Measurements from ENCODE around the gene ZNF598.
A peak's percentile ranks its signal among the peaks of the same experiment; 100 is the strongest.

The ZNF598 gene

DNA sequence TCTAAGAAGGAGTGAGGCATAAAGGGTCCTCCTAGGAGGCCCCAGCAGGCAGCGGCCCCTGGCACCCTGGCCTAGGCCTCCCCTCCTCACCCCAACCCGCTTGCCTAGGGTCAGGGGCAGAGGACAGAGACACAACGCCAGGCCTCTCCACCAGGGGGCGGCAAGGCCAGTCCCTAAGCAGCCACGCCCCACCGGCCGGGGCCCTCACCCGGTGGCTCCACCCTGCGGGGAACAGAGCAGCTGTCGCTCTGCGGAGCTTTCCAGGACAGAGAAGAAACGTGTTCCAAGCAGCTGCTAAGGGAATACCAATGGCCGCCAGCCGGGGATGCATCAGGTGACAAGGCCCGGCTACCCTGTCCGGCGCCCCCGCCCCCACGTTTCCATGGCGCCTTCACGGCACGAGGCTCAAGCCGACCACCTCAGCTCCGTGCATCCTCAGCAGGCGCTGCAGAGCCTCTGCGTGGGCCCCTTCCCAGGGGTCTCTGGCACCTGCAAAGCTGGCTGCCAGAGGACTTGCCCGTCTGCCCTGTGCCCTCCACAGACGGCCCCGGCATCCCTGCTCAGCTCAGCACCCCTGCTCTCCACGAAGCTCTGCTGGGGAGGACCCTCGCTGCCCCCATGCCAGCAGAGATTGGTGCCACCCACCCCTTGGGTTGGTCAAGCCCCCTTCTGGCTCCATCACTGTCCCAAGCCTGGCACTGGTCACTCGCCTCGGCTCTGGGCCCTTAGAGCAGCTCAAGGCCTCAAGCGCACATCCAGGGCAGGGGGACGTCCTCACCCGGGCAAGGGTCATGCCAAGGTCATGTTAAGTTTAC lies 5.6 kb downstream of the ZNF598 start:
- peak overlapping the region; percentile 34 for H3K4me3 ChIP-seq (ENCODE audit: low read length)

DNA sequence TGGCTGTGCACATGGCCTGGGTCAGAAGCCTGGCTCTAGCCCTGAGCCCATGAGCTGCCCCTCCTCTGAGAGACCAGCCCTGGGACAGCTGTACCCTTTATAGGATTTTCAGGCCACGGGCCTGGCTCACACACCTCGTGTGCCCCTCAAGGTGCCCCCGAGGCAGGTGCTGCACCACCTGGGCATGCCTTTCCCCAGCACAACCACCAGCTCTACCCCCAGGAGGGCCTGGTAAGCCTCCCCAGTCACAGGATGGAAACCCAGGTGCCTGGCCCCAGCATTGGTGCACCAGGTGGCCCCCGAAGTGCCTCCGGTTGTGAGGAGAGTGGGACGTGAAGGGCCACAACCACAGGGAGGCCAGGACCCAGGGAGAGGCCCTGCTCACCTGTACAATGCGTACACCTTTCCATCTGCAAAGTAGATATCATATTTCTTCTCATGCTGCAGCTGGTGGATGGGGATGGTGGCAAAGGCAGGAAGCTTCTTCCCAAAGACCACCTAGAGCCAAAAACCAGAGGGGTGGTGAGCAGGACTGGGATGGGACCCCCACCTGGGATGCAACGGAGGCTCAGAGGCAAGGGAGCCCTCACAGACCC lies 6.3 kb downstream of the ZNF598 start:
- Histone ChIP-seq H3K9ac (ENCODE audit: low read depth, low read length) (no peak overlapping the region), H3K27me3 (ENCODE audit: insufficient read depth, low read length) (no peaks in the 10 kb centered on the region), H3K36me3 (ENCODE audit: insufficient read depth, low read length) (peaks cover 57% of the 10 kb centered on the region), H3K27ac (ENCODE audit: low read depth, low read length) (no peak overlapping the region), H3K9me3 (ENCODE audit: insufficient read depth, low read depth, low read length) (no peaks in the 10 kb centered on the region), H3K4me1 (ENCODE audit: insufficient read depth, low read length) (peaks cover 10% of the 10 kb centered on the region; the same call in 1 of the 2 replicates), H3K4me3 (ENCODE audit: low read length) (no peak overlapping the region)
- 92% methylated on average over 8 of the region's 8 CpGs for WGBS

More for the DNA sequence above, 5.6 kb downstream of the ZNF598 start:
- peak overlapping the region; percentile 74; the same call in 1 of the 2 replicates for H3K27ac ChIP-seq (ENCODE audit: low read depth, low read length)
- no peaks in the 10 kb centered on the region for H3K9me3 ChIP-seq (ENCODE audit: insufficient read depth, low read depth, low read length)
- H3K36me3 ChIP-seq (ENCODE audit: insufficient read depth, low read length) = peaks cover 52% of the 10 kb centered on the region
- 33% methylated on average over 36 of the region's 36 CpGs for WGBS
- no peaks in the 10 kb centered on the region for H3K27me3 ChIP-seq (ENCODE audit: insufficient read depth, low read length)
- peak overlapping the region; percentile 56 for H3K9ac ChIP-seq (ENCODE audit: low read depth, low read length)
- H3K4me1 ChIP-seq (ENCODE audit: insufficient read depth, low read length) = peaks cover 14% of the 10 kb centered on the region; the same call in 1 of the 2 replicates

DNA sequence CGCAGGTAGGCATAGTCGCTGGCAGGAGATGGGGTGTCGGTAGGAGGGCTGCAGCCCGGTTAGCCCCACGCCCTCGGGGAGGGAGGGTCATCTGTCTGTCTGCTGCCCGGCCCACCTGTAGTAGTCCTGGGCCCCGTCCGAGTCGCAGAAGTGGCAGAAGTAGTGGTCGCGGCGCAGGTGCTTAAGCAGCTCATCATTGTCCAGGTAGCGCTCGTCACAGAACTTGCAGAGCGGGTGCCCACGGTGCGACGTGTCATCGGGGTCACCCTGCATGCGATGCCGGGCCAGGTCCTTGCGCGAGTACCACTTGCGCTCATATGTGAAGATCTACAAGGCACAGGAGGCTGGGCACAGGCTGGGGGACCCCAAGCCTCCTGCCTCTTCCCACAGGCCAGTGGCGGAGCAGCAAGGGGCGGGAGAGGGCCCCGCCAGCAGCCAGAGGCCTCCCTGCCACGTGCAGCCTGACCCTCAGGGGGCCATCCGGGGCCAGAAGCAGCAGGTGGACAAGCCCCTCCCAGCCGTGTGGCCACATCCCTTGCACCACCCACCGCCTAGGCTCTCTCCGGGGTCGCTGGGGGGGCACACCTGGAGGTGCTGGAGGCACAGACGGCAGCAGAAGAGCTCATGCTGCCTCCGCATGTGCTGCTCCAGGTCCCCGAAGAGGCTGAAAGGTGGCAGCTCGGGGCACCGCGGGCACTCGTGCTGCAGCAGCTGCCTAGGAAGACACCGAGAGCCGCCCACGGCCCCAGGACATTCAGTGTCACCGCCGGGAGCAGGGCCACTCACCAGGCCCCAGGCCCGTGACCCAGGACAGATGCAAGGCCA lies 7.0 kb downstream of the ZNF598 start:
- WGBS = 96% methylated on average over 47 of the region's 47 CpGs
- H3K9ac ChIP-seq (ENCODE audit: low read depth, low read length) = no peak overlapping the region
- H3K27ac ChIP-seq (ENCODE audit: low read depth, low read length) = no peak overlapping the region
- no peaks in the 10 kb centered on the region for H3K27me3 ChIP-seq (ENCODE audit: insufficient read depth, low read length)
- H3K4me1 ChIP-seq (ENCODE audit: insufficient read depth, low read length) = peaks cover 5% of the 10 kb centered on the region; the same call in 1 of the 2 replicates
- H3K36me3 ChIP-seq (ENCODE audit: insufficient read depth, low read length) = peaks cover 60% of the 10 kb centered on the region
- no peak overlapping the region for H3K4me3 ChIP-seq (ENCODE audit: low read length)
- no peaks in the 10 kb centered on the region for H3K9me3 ChIP-seq (ENCODE audit: insufficient read depth, low read depth, low read length)

DNA sequence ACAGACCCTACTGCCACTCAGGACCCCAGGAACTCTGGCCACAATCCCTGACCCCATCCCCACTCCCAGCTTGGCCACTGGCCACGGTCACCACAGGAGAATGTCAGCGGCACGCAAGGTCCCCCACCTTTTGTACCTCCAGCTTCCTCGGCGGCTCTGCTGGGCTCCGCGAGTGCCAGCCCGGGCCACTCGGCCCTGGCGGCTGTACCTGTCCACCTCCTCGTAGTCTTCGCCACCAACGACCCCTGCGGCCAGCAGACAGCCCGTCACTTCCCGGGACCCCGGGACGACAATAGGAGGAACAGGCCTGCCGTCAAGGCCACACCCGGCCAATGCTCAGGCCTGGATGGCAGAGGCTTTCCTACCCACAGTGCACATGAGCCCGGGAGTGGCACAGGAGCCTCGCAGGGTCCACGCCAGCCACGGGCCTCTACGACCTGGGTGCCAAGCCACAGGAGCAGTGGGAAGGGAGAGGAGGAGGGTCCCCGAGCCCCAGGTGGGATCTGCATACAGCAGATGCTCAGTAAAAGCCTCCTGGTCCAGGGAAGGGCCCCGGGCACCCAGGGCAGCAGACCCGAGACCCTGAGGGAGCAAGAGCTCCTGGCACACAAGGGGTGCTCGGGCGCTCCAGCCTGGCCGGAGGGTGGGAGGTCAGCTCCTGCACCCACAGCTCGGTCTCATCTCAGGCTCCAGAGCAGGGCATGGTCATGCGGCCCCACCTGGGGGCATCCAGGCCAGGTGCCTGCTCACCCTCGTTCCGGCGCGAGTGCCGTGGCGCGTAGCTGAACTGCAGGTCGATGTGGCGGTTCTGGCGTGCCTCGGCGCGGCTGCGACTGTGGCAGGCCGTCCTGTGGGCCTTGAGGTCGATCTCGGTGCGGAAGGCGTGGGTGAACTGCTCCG lies 7.9 kb downstream of the ZNF598 start:
- H3K27me3 ChIP-seq (ENCODE audit: insufficient read depth, low read length) = no peaks in the 10 kb centered on the region
- no peak overlapping the region for H3K9ac ChIP-seq (ENCODE audit: low read depth, low read length)
- no peak overlapping the region for H3K4me3 ChIP-seq (ENCODE audit: low read length)
- peaks cover 5% of the 10 kb centered on the region; the same call in 1 of the 2 replicates for H3K4me1 ChIP-seq (ENCODE audit: insufficient read depth, low read length)
- H3K36me3 ChIP-seq (ENCODE audit: insufficient read depth, low read length) = peaks cover 66% of the 10 kb centered on the region
- H3K27ac ChIP-seq (ENCODE audit: low read depth, low read length) = no peak overlapping the region
- no peaks in the 10 kb centered on the region for H3K9me3 ChIP-seq (ENCODE audit: insufficient read depth, low read depth, low read length)
- 97% methylated on average over 53 of the region's 53 CpGs for WGBS

DNA sequence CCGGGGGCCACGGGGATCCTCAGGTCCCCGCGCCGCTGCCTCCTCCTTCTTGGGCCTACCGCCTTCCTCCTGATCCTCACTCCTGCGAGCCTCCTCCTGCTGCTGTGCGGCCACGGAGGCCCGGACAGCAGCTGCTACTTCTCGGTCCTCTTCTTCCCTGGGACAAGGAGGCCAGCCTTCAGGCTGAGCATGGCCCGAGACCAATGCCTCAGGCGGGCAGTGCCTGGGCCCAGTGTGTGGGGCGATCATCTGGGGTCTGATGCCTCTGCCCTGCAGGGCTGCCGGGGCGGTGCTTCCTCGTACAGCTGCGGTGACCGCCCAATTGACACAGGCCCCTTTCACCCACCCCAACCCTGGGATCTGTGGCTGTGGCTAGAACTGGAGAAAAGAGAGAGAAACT lies 8.6 kb downstream of the ZNF598 start:
- Histone ChIP-seq H3K4me1 (ENCODE audit: insufficient read depth, low read length) (peaks cover 5% of the 10 kb centered on the region; the same call in 1 of the 2 replicates), H3K27me3 (ENCODE audit: insufficient read depth, low read length) (no peaks in the 10 kb centered on the region), H3K36me3 (ENCODE audit: insufficient read depth, low read length) (peaks cover 66% of the 10 kb centered on the region), H3K27ac (ENCODE audit: low read depth, low read length) (no peak overlapping the region), H3K4me3 (ENCODE audit: low read length) (no peak overlapping the region), H3K9me3 (ENCODE audit: insufficient read depth, low read depth, low read length) (no peaks in the 10 kb centered on the region), H3K9ac (ENCODE audit: low read depth, low read length) (no peak overlapping the region)
- 97% methylated on average over 19 of the region's 19 CpGs for WGBS

DNA sequence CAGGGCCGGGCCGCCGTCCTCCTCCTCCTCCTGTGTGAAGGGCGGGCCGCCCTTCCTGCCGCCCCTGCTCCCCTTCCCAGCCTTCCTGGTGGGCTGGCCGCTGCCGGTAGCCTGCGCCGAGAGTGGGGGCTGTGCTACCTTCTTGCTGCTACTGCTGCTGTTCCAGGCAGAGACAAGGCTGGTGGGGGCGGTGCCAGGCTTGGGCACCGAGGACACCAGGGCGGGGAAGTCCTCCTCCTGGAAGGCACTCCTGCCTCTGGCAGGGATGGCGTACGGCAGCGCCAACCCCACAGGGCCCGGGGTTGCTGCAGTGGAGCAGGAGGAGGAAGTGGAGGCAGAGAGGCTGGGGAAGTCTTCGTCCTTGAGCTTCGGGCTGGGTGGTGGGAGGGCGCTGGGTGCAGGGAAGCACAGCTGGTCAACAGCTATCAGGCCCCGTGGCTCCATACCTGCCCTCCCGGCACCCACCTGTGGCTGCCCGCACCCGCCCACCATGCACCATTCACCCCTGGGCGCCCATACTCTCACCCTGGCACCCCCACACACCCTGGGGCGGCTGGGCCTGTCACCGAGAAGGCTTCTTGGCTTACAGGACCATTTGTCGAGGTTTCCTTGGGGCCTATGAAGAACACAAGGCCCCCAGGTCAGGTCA lies 9.6 kb downstream of the ZNF598 start:
- 95% methylated on average over 28 of the region's 28 CpGs for WGBS
- H3K27me3 ChIP-seq (ENCODE audit: insufficient read depth, low read length) = no peaks in the 10 kb centered on the region
- no peaks in the 10 kb centered on the region for H3K9me3 ChIP-seq (ENCODE audit: insufficient read depth, low read depth, low read length)
- H3K27ac ChIP-seq (ENCODE audit: low read depth, low read length) = no peak overlapping the region
- no peak overlapping the region for H3K4me3 ChIP-seq (ENCODE audit: low read length)
- H3K4me1 ChIP-seq (ENCODE audit: insufficient read depth, low read length) = peaks cover 5% of the 10 kb centered on the region; the same call in 1 of the 2 replicates
- peaks cover 66% of the 10 kb centered on the region for H3K36me3 ChIP-seq (ENCODE audit: insufficient read depth, low read length)
- no peak overlapping the region for H3K9ac ChIP-seq (ENCODE audit: low read depth, low read length)

DNA sequence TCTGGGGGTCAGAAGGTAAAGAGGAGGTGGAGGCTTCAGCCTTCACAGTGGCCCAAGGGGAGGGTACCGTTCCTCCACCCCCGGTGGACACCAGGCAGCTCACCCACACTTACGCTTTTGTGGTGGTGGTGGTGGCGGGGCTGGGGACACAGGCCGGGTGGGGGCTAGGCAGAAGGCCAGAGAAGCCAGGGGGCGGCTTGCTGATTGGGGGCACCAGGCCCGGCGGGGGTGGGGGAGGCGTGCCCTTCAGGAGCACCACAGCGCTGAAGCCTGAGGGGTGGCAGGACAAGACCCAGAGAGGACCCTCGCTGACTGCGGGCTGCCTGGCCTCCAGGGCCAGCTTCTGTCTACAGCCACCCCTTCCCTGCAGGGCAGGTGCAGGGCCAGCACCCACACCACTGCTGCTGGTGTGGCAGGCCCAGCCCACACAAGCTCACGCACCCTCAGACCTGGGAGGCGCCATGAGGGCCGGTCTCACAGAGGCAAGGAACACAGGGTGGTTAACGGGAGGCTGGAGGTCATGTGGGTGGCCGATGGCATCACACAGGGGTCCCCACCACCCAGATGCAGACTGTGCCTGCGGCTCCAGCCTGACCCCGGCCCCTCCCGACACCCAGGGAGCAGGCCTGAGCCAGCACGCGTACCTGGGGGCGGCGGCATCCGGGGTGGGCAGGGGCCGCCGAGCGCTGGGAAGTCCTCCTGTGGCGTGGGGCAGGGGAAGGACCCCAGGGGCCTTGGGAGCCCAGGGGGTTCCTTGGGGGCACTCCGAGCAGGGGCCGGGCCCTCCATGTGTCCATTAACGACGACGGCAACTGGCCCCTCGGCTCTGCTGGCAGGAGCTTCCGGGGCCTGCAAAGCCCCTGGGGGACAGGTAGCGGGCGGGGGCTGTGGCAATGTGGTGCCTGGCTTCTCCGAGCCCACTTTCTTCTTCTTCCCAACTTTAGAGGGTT lies 10.5 kb downstream of the ZNF598 start:
- H3K9ac ChIP-seq (ENCODE audit: low read depth, low read length) = no peak overlapping the region
- H3K27me3 ChIP-seq (ENCODE audit: insufficient read depth, low read length) = no peaks in the 10 kb centered on the region
- no peaks in the 10 kb centered on the region for H3K9me3 ChIP-seq (ENCODE audit: insufficient read depth, low read depth, low read length)
- no peak overlapping the region for H3K27ac ChIP-seq (ENCODE audit: low read depth, low read length)
- 96% methylated on average over 39 of the region's 39 CpGs for WGBS
- H3K36me3 ChIP-seq (ENCODE audit: insufficient read depth, low read length) = peaks cover 66% of the 10 kb centered on the region
- no peak overlapping the region for H3K4me3 ChIP-seq (ENCODE audit: low read length)
- peaks cover under 1% of the 10 kb centered on the region; the same call in 1 of the 2 replicates for H3K4me1 ChIP-seq (ENCODE audit: insufficient read depth, low read length)

DNA sequence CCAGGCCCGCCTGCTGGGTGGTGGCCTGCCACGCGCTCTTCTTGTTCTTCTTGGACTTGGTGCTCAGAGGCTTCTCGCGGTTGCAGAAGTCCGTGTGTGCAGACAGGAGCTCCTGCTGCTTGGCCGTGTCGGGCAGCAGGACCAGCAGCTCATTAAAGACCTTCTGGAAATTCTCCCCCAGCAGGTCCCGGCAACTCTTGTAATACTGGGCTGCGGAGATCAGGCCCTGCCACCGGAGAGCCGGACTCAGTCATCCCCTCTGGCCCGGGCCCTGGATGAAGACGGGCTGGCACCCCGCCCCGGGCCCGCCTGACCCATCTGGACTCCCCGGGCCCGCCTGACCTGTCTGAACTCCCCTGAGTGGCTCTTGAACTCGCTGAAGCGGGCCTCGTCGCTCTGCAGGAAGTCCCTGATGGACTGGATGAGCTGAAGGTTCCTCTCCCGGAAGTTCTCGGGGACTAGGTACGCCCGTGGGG lies 11.2 kb downstream of the ZNF598 start:
- Histone ChIP-seq H3K9me3 (ENCODE audit: insufficient read depth, low read depth, low read length) (no peaks in the 10 kb centered on the region), H3K27me3 (ENCODE audit: insufficient read depth, low read length) (no peaks in the 10 kb centered on the region), H3K36me3 (ENCODE audit: insufficient read depth, low read length) (peaks cover 64% of the 10 kb centered on the region), H3K9ac (ENCODE audit: low read depth, low read length) (no peak overlapping the region), H3K27ac (ENCODE audit: low read depth, low read length) (no peak overlapping the region), H3K4me3 (ENCODE audit: low read length) (no peak overlapping the region), H3K4me1 (ENCODE audit: insufficient read depth, low read length) (no peaks in the 10 kb centered on the region)
- 96% methylated on average over 27 of the region's 27 CpGs for WGBS

DNA sequence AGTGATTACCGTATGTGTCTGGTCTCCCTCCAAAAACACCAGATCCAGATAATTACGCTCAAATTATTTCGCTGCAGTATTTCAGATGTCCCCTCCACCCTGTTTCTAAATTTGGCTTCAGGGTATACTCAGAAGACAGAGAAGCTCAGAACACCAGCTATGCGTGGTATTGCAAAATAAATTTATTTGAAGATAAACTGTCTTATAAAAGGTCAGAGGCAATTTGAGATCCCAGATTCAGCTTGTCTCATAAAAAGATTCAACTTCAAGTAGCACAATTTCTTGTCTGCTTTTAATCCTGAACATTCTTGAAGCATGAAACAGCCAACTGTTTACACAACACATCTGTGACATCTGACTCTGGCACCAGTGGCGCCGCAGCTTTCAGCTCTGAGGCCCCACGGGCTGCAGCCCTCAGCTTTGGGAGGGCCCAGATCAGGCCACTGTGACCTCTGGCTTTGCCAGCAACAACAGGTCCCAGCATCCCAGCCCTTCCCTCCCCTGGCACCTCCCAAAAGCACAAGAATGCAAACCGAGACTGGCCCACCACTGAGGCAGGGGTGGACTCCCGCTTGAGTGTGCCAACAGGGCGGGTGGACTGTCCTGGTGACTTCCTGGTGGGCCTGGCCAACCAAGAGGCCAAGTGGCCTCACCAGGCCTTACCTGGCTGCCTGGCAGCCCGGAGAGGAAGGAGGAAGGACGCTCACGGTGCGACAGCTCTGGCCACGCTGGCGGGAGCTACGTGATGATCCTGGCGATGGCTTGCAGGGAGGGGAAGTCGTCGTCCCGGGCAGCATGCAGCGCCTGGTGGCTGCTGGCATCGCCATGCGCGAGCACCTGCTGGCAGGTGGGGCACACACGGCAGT lies 11.9 kb downstream of the ZNF598 start:
- no peak overlapping the region for H3K4me3 ChIP-seq (ENCODE audit: low read length)
- H3K27me3 ChIP-seq (ENCODE audit: insufficient read depth, low read length) = peaks cover 4% of the 10 kb centered on the region; the same call in 1 of the 2 replicates
- 96% methylated on average over 26 of the region's 26 CpGs for WGBS
- peaks cover 57% of the 10 kb centered on the region for H3K36me3 ChIP-seq (ENCODE audit: insufficient read depth, low read length)
- H3K27ac ChIP-seq (ENCODE audit: low read depth, low read length) = no peak overlapping the region
- no peaks in the 10 kb centered on the region for H3K9me3 ChIP-seq (ENCODE audit: insufficient read depth, low read depth, low read length)
- H3K9ac ChIP-seq (ENCODE audit: low read depth, low read length) = no peak overlapping the region
- no peaks in the 10 kb centered on the region for H3K4me1 ChIP-seq (ENCODE audit: insufficient read depth, low read length)

All from HUES64 (cell line).